Activated naive CD8-positive, alpha-beta T cell treated with anti-CD3 and anti-CD28 coated beads, Interleukin-2, amount 50 U/mL, for 16 hours (primary cell): Measurements from ENCODE around the gene SERPINB6.
"Not testable (repeated sequence)": the region's sequence is repeated elsewhere in the genome, so short reads cannot be mapped to it uniquely, and the experiment has no call there.

Source experiments
- DNase-seq: peaks from one replicate; pipeline ENCODE4 v3.0.0-alpha.2; 2020; ENCODE audit warnings: low read depth, low spot score

The SERPINB6 gene

DNA sequence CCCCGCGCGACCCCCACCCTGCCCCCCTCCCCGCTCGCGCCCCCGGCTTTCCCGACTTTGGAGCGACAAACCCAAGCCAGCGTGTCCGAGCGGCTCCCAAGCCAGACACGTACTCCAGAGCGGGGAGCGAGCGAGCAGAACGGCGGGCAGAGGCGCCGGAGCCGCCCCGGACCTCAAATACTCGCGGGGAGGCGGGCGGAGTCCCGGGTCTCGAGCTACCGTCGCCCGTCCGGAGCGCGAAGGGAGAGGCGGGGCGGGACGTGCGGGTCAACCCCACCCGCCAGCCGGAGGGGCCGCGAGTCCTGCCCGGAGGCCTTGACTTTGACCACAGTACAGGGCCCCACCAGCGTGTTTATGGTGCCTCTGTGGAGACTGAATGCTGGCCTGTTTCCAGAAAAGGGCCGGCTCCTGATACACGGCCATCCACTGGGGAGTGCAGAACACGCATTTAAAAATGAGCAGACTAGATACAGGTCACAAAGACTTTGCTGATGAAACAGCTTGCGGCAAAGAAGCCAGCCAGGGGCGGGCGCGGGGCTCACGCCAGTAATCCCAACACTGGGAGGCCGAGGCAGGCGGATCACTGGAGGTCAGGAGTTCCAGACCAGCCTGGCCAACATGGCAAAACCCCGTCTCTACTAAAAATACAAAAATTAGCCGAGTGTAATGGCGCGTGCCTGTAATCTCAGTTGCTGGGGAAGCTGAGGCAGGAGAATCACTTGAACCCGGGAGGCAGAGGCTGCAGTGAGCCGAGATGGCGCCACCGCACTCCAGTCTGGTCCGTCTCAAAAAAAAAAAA lies at the start of gene SERPINB6:
Gene SERPINB6 (minus strand): TSS at position 148 of the 799 bp plus-strand sequence. CDS start 12,235 bp downstream, outside the sequence.
- DNase-seq = no peak

DNA sequence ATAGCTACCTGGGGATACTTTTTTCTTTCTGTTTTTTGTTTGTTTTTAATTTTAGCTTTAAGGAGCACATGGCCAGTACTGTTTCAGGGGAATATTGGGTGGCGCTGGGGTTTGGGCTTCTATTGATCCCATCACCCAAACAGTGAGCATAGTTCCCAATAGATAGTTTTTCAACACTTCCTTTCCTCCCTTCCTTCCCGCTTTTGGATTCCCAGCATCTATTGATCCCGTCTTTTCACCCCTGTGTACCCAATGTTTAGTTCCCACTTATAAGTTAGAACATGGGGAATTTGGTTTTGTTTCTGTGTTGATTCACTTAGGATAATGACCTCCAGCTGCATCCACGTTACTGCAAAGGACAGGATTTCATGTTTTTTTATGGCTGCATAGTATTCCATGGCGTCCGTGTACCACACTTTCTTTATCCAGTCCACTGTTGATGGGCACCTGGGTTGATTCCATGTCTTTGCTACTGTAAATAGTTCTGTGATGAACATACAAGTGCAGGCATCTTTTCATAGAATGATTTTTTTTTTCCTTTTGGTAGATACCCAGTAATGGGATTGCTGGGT lies 48.5 kb upstream of the SERPINB6 start:
- DNase-seq = no peak

DNA sequence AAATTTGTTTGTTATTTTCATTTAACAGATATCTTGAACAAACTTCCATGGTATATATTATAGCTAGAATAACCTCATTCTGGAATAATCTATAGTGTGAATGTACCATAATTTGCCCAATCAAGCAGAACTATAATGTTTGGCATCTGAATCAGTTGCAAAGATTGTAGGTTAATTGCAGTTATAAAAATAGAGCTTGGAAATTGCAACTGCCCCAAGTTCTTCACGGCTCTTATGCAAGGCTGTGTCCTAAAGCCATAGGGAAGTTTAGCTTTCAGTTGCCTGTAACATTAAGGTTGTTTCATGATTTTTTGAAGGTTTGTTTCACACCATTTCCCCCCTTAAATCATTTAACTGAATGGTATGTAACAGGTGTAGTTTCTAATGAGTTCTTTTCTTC lies 47.7 kb upstream of the SERPINB6 start:
- no peak for DNase-seq

DNA sequence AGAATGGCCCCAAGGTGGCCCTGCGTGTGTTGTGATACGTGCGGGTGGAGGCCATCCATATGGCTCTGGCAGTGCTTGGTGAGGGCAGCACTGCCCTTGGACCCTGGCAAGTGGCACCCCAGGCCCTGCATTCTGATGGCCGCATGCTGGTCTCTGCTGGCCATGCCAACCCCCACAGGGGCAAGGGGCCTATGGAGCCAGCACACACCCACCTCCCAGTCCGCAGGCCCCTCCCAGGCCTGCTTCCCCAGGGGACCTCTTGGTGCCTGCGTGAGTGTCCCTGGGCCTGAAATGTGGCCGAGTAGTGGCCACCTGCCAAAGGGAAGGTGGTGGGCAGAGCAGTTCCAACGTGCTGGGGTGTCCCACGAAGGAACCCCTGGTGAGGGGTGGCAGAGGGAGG lies 45.9 kb upstream of the SERPINB6 start:
- no peak for DNase-seq

DNA sequence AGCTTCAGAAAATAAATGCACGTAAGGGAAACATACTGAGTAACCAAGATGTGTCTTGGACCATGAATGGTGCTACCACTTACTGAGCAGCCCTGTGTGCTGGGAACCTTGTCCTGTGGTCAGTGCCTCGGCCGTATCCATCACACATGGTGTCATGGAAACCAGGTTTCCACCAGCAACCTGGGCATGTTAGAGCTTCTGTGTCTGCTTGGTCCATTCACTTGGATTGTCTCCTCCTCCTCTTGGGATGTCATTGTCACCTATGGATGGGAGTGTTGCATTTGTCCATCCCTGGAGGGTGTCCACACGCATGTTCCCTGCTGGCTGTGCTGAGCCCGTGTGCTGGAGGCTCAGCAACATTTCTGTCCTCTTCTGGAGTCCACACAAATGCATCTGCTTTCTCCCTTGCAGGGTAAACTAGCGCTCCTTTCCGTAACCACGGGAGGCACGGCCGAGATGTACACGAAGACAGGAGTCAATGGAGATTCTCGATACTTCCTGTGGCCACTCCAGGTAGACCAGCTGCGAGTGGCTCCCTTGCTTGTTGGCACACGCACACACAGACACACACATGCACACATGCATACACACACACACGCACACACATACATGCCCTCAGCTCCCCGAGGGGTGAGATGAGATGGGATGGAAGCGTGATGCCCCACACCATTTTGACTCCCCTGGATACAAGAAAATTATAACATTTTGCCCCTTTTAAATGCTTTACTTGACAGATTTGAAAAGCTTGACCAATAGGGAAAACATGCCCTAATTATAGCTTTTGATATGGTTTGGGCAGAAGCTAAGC lies 45.3 kb upstream of the SERPINB6 start:
- no peak for DNase-seq

DNA sequence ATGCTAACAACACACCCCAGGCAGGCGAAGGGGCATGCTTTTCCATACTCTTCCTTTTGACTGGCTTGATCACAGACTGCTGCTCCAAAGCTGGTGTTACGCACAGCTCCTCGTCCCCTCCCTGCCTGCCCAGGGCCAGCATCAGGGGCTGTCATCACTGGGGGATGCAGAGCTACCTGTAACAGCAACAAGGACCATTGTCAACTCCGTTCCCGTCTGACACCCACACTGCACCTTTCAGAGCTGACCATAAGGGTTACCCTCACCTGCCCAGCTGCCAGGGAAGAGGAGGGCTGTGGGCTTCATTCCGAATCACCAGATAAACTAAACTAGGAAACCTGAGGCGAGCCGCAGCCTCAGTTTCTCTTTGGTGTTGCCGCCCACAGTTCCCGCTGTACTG lies 43.8 kb upstream of the SERPINB6 start:
- DNase-seq = no peak

DNA sequence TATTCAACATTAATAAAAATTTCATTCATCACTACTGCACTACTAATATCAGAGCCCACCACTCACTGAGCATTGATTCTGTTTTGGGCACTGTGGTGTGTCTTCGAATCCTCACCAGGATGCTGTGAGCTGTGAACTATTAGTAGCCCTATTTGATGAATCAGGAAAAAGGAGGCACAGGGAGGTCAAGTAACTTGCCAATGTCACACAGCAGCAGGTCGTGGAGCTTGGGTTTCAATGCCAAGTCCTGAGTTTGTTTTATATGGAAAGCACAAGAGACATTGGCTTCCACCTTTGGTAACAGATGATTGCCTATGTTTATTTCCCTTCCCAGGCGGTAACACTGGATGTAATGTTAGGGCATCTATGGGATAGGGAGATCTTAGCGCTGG lies 43.3 kb upstream of the SERPINB6 start:
- no peak for DNase-seq

DNA sequence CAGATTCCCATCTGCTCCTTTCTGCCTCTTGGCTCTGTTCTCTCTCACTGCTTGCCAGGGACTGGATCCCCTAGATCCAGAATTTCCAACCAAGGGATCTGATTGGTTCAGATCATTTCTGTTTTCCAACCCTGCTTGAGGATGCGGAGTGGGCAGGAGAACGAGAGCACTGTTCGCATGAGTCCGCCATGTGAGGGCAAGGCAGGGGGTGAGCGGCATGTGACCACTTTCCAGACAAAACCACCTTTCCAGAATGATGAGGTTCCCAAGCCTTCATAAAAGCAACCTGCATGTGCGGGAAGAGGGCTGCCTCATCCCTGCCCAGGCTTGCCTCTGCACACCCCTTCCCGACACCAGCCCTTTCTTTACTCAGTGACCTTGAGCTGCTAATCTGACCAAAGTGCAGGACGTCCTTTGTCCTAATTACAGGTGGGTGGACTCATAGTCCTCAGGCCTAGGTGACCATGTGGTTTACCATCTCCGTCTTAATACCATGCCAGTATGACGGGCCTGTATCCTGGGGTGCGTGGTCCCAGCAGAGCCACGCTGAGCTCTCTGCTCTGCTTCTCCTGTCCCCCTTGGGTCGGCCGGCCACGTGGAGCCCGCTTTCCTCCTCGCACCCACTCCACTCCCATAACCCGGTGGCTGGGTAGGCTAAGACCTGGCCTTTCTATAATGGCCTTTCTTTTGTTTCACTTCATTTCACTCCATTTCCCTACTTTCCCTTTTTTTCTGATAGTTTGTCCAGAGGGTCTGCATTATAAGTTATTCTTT lies 42.7 kb upstream of the SERPINB6 start:
- no peak for DNase-seq

DNA sequence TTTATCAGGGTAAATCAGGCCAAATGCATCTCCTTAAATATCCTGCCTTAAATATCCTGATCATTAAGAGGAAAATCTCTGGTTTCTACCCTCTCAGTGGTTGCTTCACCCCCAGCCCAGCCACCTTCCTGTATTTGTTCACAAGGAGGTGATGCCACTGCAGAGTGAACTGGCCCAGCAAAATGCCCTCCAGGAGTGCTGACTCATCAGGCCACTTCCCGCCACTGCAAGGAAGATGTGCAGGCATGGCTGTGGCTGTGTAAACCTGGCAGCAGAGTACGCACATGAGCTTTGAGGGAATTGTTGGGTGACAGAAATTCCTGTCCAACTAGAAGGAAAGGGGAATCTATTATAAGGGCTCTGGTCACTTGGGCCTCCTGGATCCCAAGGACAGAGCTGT lies 42.1 kb upstream of the SERPINB6 start:
- DNase-seq = no peak

DNA sequence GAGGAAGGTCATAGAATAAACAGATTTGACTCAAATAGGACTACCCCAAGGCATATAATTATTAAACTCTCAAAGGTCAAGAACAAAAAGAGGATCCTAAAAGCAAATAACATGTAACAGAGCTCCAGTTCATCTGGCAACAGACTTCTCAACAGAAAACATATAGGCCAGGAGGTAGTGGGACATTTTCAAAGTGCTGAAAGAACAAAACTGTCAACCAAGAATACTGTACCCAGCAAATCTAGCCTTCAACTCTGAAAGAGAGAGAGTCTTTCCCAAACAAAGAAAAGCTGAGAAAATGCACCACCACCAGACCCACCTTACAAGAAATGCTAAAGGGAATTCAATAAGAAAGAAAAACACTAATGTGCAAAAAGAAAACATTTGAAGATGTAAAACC lies 40.2 kb upstream of the SERPINB6 start:
- no peak for DNase-seq

DNA sequence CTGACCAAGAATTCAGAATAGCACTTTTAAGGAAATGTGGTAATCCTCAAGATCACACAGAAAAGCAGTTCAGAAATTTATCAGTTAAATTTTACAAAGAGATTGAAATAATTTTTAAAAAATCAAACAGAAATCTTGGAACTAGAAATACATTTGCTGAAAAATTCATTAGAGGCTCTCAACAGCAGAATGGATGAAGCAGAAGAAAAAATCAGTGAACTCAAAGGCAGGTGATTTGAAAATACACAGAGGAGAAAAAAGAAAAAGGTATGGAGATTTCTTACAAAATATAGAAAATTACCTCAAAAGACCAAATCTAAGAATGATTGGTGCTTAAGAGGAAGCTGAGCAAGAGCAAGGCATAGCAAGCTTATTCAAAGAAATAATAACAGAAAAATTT lies 39.8 kb upstream of the SERPINB6 start:
- DNase-seq = no peak

DNA sequence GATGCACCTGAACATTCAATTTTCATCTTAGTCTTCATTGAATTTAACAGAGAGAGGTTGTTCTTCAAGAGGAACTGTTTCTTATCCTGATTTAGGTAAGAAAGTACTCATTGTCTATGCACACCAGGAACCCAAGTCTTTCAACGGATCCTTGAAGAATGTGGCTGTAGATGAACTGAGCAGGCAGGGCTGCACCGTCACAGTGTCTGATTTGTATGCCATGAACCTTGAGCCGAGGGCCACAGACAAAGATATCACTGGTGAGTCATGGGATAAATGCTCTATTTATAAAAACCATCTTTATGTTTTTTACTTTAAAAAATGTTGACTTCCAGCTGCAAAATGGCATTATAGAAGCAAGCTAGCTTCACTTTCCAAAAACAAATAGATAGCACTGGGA lies 38.6 kb upstream of the SERPINB6 start:
- no peak for DNase-seq

DNA sequence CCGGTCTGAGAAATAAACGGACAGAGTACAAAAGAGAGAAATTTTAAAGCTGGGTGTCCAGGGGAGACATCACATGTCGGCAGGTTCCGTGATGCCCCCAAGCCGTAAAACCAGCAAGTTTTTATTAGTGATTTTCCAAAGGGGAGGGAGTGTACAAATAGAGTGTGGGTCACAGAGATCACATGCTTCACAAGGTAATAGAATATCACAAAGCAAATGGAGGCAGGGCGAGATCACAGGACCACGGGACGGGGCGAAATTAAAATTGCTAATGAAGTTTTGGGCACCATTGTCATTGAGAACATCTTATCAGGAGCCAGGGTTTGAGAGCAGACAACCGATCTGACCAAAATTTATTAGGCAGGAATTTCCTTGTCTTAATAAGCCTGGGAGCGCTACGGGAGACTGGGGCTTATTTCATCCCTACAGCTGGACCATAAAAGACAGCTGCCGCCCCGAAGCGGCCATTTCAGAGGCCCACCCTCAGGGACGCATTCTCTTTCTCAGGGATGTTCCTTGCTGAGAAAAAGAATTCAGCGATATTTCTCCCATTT lies 37.4 kb upstream of the SERPINB6 start:
- DNase-seq = not testable (repeated sequence)

DNA sequence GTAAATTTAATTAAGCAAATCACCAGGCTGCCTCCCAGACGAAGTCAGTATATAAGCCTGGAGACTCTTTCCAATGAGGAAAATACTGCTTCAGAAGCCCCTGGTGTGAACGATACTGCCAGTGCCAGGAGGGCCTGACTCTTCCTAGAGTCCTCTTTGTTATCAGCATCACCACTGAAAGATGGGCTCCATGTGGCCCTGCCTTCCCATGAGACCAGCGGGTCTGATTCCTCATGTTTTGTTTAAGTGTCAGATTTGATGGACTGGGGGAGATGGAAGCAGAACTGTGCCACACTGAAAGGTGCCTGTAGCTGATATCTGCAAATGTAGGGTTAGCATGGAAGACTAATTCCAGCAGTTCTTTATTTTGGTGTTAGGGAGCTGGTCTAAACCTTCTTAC lies 36.2 kb upstream of the SERPINB6 start:
- no peak for DNase-seq

DNA sequence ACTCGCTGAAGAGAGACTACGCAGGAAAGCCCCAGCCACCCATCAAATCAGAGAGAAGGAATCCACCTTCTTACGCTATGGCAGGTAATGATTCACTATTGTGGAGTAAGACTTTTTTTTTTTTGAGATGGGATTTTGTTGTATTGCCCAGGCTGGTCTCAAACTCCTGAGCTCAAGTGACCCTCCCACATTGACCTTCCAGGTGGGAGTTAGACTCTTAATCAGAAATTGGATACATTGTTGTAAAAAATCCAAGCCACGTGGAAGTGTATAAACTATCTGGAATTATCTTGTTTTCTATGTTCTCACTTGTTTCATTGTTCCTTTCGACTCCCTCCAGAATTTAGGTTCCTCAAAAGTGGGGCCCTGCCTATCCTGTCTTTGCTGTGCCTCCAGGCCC lies 35.1 kb upstream of the SERPINB6 start:
- DNase-seq = no peak

DNA sequence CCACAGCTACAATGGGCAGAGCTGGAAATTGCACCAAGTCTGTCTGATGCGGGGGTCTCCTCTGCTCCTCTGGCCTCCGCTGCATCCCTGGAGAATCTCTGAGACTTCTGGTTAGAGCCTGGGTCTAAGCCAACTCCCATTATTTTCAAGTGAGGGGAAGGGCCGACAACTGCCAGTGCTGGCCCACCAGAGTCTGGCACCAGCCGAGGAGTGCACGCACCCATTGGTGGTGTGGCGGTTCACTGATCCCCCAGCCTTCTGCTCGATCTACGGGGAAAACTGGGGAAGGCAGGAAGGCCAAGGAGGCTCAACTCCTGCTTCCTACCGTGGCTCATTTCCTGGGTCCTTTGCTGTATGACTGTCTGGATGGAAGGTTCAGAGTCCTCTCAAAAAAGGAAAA lies 34.5 kb upstream of the SERPINB6 start:
- no peak for DNase-seq

DNA sequence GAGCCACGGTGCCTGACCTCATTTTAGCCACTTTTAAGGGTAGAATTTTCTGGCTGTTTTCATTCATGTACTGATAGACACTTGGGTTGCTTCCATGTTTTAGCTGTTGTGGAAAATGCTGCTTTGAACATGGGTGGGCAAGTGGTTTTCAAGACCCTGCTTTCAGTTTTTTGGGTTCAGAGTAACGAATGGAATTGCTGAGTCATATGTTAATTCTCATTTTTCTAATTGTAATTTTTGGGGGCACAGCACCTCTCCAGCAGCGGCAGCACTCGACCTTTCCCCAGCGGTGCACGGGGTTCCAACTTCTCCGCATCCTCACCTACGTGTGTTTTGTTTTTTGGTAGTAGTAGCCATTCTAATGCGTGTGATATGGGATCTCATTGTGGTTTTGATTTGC lies 33.7 kb upstream of the SERPINB6 start:
- no peak for DNase-seq

DNA sequence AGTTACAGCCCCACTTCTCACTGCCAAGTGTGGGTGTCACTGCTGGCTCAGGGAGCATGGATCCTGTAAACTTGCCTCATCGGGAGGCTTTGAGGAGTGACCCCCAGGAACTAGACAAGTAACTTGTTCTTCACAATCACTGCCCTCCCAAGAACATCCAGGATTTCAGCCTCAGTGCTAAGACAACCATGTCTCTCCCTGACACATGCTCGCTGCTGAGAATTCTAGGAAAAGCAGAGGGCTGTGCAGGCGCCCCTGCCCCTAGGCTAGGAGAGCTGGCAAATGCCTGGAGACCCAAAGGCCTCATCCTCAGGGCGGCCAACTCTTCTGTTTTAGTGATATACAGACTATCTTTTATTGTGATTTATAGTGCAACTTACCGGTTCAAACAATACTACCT lies 31.9 kb upstream of the SERPINB6 start:
- not testable (repeated sequence) for DNase-seq

DNA sequence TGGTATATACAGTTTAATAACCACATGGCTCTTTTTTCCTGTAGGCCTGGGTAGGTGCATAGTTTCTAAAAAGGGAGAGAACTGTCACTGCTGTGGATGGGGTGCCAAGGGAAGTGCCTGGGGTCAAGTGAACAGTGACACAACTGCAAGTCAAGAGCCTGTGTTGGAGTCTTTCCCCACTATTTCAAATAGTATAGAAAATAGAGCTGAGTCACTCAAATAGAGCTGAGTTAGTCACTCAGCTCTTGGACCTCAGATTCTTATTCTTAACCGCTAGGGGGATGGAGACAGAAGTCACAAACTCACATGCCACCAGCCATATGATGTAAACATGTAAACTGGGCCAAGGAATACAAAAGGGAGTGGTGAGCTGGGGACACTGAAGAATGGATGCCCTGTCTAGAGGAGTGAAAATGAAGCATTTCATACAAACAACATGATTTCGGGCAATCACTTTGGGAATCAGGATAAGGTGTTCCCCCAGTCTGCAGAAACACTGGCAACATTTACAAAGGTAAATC lies 30.5 kb upstream of the SERPINB6 start:
- DNase-seq = no peak

DNA sequence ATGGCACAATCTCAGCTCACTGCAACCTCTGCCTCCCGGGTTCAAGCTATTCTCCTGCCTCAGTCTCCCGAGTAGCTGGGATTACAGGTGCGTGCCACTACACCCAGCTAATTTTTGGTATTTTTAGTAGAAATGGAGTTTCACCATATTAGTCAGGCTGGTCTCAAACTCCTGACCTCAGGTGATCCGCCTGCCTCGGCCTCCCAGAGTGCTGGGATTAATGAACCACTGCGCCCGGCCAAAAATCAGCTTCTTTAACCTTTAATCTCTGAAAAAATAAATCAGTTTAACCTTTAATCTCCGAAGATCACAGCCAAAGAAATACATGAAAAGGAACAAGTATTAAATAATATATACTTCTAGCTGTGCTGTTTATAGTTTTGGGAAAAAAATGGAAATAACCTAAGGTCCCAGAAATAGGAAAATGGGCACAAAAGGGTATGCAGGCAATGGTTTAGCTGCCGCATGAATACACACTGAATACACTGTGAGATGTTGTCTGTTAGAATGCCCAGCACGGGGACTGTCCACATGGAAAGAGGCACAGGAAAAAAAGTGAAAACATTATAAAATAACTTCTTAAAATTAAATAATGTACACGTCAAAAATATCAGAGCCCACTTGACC lies 29.9 kb upstream of the SERPINB6 start:
- DNase-seq = no peak
